ENCODE data around the gene SNRNP200.
"Not testable (repeated sequence)": the region's sequence is repeated elsewhere in the genome, so short reads cannot be mapped to it uniquely, and the experiment has no call there.

Gene SNRNP200

DNA sequence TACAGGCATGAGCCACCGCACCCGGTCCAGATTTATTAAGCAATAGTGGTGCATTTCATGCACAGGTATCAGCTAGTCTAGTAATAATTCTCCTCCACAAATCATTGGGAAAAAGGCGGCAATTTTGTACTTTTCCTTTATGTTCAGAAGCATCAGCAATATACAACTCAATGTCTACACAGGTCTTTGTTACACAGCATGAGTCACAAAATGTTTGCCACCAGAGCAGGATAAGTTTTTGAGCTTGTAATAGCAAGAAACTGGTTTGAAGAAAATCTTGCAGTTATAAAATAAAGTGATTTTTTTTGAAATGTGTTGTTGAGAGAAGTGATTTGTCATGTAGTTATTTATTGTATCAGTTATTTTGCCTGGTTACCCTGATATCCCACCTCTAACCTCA lies 15.0 kb upstream of the SNRNP200 start:
- Mint-ChIP-seq H3K4me1 (ENCODE audit: low read depth) (peaks cover 60% of the 10 kb centered on the region), H3K36me3 (ENCODE audit: low read depth) (peaks cover 56% of the 10 kb centered on the region), H3K9me3 (no peaks in the 10 kb centered on the region), H3K27me3 (no peaks in the 10 kb centered on the region), H3K27ac (peak overlapping the region; percentile 95), H3K4me3 (peak overlapping the region; percentile 89)
- intact Hi-C loops (cut with micrococcal nuclease), result loop anchor here (2.0 to 5.0 kb wide), 3 partner anchors 16 to 37 kb away; partner anchors contain the start of gene SNRNP200

DNA sequence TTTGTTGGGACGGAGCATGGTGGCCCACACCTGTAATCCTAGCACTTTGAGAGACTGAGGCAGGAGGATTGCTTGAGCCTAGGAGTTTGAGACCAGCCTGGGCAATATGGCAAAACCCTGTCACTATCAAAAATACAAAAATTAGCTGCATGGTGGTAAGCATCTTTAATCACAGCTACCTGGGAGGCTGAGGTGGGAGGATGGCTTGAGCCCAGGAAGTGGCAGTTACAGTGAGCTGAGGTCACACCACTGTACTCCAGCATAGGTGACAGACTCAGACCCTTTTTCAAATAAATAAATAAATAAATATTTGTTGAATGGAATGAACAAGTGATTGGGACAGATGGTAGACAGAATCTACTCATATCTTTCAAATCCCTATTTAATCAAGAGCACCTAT lies 14.1 kb upstream of the SNRNP200 start:
- Mint-ChIP-seq H3K9me3 (no peaks in the 10 kb centered on the region), H3K4me1 (ENCODE audit: low read depth) (peaks cover 57% of the 10 kb centered on the region), H3K27ac (peak overlapping the region; percentile 55), H3K36me3 (ENCODE audit: low read depth) (peaks cover 60% of the 10 kb centered on the region), H3K27me3 (no peaks in the 10 kb centered on the region), H3K4me3 (peak overlapping the region; percentile 72)
- intact Hi-C loops (cut with micrococcal nuclease), result no loop called here

DNA sequence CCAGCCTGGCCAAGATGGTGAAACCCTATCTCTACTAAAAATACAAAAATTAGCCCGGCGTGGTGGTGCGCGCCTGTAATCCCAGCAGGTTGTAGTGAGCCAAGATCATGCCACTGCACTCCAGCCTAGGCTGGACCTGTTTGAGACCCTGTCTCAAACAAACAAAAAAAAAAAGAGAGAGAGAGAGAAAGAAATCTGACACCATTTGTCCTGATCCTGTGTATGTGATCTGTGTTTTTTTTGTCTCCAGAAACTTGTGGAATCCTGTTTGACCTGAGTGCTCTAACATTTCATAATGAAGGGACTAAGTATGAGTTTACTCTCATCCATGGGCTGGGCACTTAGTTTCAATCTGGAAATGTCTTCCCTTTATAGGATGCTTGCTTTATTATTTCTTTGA lies 13.4 kb upstream of the SNRNP200 start:
- peak overlapping the region; percentile 72 for H3K4me3 Mint-ChIP-seq
- no peaks in the 10 kb centered on the region for H3K9me3 Mint-ChIP-seq
- H3K27ac Mint-ChIP-seq, result peak overlapping the region; percentile 55
- intact Hi-C loops (cut with micrococcal nuclease), result no loop called here
- peaks cover 53% of the 10 kb centered on the region for H3K4me1 Mint-ChIP-seq (ENCODE audit: low read depth)
- no peaks in the 10 kb centered on the region for H3K27me3 Mint-ChIP-seq
- H3K36me3 Mint-ChIP-seq (ENCODE audit: low read depth), result peaks cover 66% of the 10 kb centered on the region

DNA sequence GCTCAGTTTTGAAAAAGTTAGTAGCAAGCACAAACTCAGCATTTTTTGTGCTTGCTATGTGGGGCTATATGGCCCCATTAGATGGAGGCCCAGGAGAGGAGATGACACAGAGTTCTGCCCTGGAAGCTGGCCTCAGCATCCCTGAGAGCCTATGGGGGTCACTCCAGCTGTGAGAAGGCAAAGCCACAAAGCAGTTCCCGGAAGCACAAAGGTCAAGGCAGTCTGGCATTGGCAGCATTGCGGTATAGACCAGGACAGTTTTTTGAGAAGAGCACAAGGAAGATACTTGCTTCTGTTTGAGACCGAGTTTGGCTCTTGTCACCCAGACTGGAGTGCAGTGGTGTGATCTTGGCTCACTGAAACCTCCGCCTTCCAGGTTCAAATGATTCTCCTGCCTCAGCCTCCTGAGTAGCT lies 12.2 kb upstream of the SNRNP200 start:
- Mint-ChIP-seq H3K9me3 (no peaks in the 10 kb centered on the region), H3K36me3 (ENCODE audit: low read depth) (peaks cover 78% of the 10 kb centered on the region), H3K27ac (peak overlapping the region; percentile 15), H3K4me1 (ENCODE audit: low read depth) (peaks cover 47% of the 10 kb centered on the region), H3K27me3 (no peaks in the 10 kb centered on the region), H3K4me3 (peak overlapping the region; percentile 71)
- intact Hi-C loops (cut with micrococcal nuclease), result no loop called here

DNA sequence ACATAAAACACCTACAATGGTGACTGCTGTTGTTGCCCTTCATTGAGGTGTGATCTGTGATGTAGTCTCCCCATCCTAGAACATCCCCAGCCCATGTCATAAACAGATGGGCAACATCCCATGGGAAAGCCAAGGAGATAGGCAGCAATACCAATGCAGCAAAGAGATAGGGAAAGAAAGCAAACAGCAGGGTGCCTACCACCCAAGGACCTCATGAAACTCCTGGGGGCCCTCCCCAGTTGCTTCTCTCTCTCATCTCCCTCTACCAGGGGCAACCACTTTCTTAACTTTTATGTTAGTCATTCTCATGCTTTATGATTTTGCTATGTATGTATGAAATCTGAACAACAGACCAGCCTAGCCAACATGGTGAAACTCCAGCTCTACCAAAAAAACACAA lies 11.7 kb upstream of the SNRNP200 start:
- H3K27me3 Mint-ChIP-seq, result no peaks in the 10 kb centered on the region
- H3K4me3 Mint-ChIP-seq, result peak overlapping the region; percentile 71
- intact Hi-C loops (cut with micrococcal nuclease), result no loop called here
- H3K36me3 Mint-ChIP-seq (ENCODE audit: low read depth), result peaks cover 84% of the 10 kb centered on the region
- peaks cover 52% of the 10 kb centered on the region for H3K4me1 Mint-ChIP-seq (ENCODE audit: low read depth)
- H3K9me3 Mint-ChIP-seq, result no peaks in the 10 kb centered on the region
- H3K27ac Mint-ChIP-seq, result peak overlapping the region; percentile 15

DNA sequence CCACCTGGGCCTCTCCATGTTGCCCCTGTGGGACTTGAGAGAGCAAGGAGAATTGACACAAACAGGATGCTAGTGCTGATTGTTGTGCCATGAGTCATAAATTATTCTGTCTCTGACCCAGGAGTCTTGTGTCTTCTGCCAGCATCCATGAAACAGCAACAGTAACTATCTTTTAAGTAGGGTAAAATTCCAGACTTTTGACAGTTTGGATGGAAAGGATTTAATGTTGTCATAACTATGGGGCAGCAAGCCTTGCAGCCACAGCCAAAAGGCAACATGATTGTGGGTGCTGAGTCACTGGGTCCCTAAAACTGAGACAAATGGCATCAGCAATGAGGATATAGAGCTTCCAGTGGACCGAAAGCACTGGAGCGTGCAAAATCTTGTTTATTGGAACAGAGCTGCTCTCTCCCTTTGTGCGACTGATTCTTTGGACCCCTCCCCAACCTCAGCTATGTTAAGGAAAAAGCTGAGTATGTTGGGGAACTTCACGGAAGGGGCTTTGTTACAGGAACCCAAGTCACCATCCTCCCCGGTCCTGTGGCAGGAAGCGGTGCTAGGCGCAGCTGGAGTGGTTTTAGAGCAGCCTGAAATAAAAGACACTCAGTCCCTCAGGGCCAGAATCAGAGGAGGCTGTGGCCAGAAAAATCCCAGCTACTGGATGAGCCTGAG lies 10.2 kb upstream of the SNRNP200 start:
- H3K4me3 Mint-ChIP-seq, result peak overlapping the region; percentile 59

DNA sequence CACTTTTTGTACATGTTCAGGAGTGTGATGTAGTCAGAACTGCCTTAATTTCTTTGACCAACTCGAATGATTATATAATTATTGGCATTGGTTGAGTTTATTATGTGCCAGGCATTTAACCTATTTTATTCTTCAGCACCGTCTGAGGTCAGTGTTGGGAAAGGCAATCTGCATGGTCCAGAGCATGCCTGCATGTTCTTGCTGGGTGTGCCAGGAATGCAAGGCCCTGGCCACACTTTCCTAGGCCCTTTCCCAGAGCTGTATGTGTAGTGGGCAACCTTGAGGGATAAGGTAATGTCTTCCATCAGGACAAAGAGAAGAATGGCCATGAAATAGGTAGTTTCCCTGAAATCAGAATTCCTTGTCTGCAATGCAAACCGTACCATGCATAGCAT lies 9.7 kb upstream of the SNRNP200 start:
- Mint-ChIP-seq H3K9me3 (no peaks in the 10 kb centered on the region), H3K4me3 (no peak overlapping the region), H3K36me3 (ENCODE audit: low read depth) (peaks cover 85% of the 10 kb centered on the region), H3K4me1 (ENCODE audit: low read depth) (peaks cover 58% of the 10 kb centered on the region), H3K27me3 (no peaks in the 10 kb centered on the region), H3K27ac (no peak overlapping the region)
- intact Hi-C loops (cut with micrococcal nuclease), result no loop called here

More for the DNA sequence above, 10.2 kb upstream of the SNRNP200 start:
- peak overlapping the region; percentile 76 for H3K27ac Mint-ChIP-seq
- H3K9me3 Mint-ChIP-seq, result no peaks in the 10 kb centered on the region
- H3K4me1 Mint-ChIP-seq (ENCODE audit: low read depth), result peaks cover 55% of the 10 kb centered on the region
- H3K36me3 Mint-ChIP-seq (ENCODE audit: low read depth), result peaks cover 85% of the 10 kb centered on the region
- intact Hi-C loops (cut with micrococcal nuclease), result no loop called here
- H3K27me3 Mint-ChIP-seq, result no peaks in the 10 kb centered on the region

DNA sequence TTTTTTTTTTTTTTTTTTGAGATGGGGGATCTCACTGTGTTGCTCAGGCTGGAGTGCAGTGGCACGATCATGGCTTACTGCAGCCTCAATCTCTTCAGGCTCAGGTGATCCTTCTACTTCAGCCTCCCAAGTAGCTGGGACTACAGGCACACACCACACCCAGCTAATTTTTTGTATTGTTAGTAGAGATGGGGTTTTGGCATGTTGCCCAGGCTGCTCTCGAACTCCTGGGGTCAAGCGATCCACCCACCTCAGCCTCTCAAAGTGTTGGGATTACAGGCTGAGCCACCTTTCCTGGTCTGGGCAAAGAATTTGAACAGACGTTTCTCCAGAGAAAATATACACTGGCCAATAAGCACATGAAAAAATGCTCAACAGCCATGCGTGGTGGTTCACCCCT lies 2.9 kb upstream of the SNRNP200 start:
- H3K36me3 Mint-ChIP-seq (ENCODE audit: low read depth), result peaks cover 97% of the 10 kb centered on the region
- no peaks in the 10 kb centered on the region for H3K27me3 Mint-ChIP-seq
- H3K4me3 Mint-ChIP-seq, result no peak overlapping the region
- peak overlapping the region; percentile 76 for H3K27ac Mint-ChIP-seq
- intact Hi-C loops (cut with micrococcal nuclease), result loop anchor here (5.0 kb wide), 1 partner anchor 34 kb away; no protein-coding TSS in a partner anchor
- peaks cover 69% of the 10 kb centered on the region for H3K4me1 Mint-ChIP-seq (ENCODE audit: low read depth)
- no peaks in the 10 kb centered on the region for H3K9me3 Mint-ChIP-seq

DNA sequence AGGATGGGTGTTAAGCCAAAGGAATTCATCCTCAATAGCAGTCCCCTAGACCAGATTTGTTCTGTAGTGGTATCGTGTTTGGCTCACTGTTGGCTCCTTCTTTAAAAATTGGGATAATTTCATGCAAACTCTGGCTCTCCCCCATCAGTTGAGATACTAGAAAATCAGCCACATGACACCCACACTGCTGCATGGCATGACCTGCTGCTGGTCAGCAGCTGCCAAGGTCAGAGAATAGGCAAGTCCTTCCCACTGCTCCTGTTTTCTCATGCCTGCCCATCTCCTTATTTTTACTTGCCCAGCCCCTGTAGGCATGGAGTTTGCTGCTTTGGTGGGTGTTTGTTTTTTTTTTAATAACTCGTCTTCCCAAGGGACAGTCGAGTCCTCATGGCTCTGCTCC lies 1.0 kb upstream of the SNRNP200 start:
- peak overlapping the region; percentile 96 for H3K27ac Mint-ChIP-seq
- H3K4me1 Mint-ChIP-seq (ENCODE audit: low read depth), result peaks cover 70% of the 10 kb centered on the region
- intact Hi-C loops (cut with micrococcal nuclease), result loop anchor here (5.0 kb wide), 1 partner anchor 36 kb away; no protein-coding TSS in a partner anchor
- H3K36me3 Mint-ChIP-seq (ENCODE audit: low read depth), result peaks cover 97% of the 10 kb centered on the region
- peak overlapping the region; percentile 94 for H3K4me3 Mint-ChIP-seq
- H3K27me3 Mint-ChIP-seq, result no peaks in the 10 kb centered on the region
- H3K9me3 Mint-ChIP-seq, result no peaks in the 10 kb centered on the region

DNA sequence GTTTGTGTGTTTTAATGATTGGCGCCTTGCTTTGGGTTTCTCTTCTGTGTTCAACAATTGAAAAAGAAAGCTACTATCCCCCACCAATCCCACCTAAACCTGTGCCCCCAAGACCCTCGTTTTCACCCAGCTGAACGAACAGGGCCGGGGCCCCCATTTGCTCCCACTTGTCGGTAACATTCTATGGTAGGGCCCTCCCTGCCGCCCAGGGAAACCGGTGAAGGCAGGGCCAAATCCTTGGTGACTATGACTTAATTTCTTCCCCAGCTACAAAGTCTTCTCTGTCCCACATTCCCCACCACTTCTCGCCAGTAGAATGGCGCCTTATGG lies 598 bp upstream of the SNRNP200 start:
- no peaks in the 10 kb centered on the region for H3K9me3 Mint-ChIP-seq
- H3K27ac Mint-ChIP-seq, result peak overlapping the region; percentile 96
- H3K4me3 Mint-ChIP-seq, result peak overlapping the region; percentile 94
- H3K4me1 Mint-ChIP-seq (ENCODE audit: low read depth), result peaks cover 74% of the 10 kb centered on the region
- no peaks in the 10 kb centered on the region for H3K27me3 Mint-ChIP-seq
- peaks cover 97% of the 10 kb centered on the region for H3K36me3 Mint-ChIP-seq (ENCODE audit: low read depth)
- intact Hi-C loops (cut with micrococcal nuclease), result loop anchor here (2.0 to 5.0 kb wide), 3 partner anchors 15 to 203 kb away; no protein-coding TSS in a partner anchor

DNA sequence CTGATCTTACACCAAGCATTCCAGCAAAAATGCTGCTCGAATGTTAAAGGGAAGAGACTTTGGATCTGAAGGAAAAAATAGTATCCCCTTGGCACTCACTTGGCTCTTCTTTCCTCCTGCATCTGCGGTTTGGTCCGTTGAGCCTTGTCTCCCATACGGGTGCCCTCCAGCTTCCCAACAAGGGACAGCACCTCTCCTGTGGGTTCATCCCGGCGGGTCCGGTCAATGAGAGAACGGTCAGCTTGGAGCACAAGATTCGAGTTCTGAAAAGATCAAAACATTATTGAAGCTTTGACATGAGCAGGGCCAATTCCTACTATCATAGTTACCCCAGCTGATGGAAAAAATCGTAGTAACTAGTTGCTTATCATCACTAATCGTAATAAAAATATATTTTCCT lies 740 bp downstream of the SNRNP200 start:
- H3K27me3 Mint-ChIP-seq, result no peaks in the 10 kb centered on the region
- peaks cover 98% of the 10 kb centered on the region for H3K36me3 Mint-ChIP-seq (ENCODE audit: low read depth)
- H3K4me1 Mint-ChIP-seq (ENCODE audit: low read depth), result peaks cover 71% of the 10 kb centered on the region
- no peaks in the 10 kb centered on the region for H3K9me3 Mint-ChIP-seq
- H3K27ac Mint-ChIP-seq, result peak overlapping the region; percentile 96
- peak overlapping the region; percentile 94 for H3K4me3 Mint-ChIP-seq
- intact Hi-C loops (cut with micrococcal nuclease), result loop anchor here (2.0 to 5.0 kb wide), 3 partner anchors 16 to 204 kb away; no protein-coding TSS in a partner anchor

DNA sequence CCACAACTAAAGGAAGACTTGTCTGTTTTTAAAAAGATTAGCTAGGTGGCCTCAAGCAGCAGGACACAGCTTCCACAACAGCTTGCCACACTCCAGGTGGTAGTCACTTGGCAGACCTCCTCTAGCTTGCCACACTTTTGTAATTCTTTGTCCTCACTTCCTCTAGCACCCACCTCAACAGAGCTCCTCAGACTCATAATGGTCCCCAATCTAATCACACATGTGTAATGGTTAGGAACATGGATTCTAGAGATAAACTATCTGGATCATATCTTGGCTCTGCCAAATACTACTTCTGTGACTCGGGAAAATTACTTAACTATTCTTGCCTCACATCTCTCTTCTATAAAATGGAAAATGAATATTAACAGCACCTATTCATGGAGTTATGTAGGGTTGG lies 3.5 kb downstream of the SNRNP200 start:
- H3K36me3 Mint-ChIP-seq (ENCODE audit: low read depth), result peaks cover 100% of the 10 kb centered on the region
- no peak overlapping the region for H3K4me3 Mint-ChIP-seq
- peaks cover 68% of the 10 kb centered on the region for H3K4me1 Mint-ChIP-seq (ENCODE audit: low read depth)
- intact Hi-C loops (cut with micrococcal nuclease), result no loop called here
- H3K9me3 Mint-ChIP-seq, result no peaks in the 10 kb centered on the region
- H3K27ac Mint-ChIP-seq, result peak overlapping the region; percentile 21
- no peaks in the 10 kb centered on the region for H3K27me3 Mint-ChIP-seq

DNA sequence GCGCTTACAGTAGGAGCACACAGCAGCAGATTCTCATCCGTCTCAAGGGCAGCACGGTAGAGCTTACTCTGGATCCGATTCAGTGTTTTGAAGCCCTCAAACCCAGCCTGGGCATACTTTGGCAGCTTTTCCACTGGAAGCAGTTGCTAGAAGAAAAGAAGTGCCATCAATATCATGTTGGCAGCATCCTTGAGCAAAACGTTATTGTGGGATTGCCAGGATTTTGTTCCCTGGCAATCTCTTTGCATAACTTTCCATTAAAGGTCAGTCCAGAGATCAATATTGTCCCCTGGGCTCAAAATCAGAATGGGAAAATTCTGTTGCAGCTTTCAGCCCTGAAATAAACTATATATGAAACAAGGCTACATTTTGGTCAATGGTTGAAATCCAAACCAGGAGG lies 8.4 kb downstream of the SNRNP200 start:
- Mint-ChIP-seq H3K4me3 (no peak overlapping the region), H3K36me3 (ENCODE audit: low read depth) (peaks cover 100% of the 10 kb centered on the region), H3K27ac (no peak overlapping the region), H3K27me3 (no peaks in the 10 kb centered on the region), H3K4me1 (ENCODE audit: low read depth) (peaks cover 29% of the 10 kb centered on the region), H3K9me3 (no peaks in the 10 kb centered on the region)
- intact Hi-C loops (cut with micrococcal nuclease), result no loop called here

DNA sequence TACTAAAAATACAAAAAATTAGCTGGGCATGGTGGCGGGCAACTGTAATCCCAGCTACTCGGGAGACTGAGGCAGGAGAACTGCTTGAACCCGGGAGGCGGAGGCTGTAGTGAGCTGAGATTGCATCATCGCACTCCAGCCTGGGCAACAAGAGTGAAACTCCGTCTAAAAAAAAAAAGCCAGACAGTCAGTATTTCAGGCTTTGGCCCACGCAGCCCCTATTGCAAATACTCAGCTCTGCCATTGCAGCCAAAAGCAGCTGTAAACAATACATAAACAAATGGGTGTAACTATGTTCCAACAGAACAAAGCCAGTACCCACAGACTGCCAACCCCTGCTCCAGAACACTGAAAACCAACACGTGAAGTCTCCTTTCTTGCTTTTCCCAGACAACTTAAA lies 11.1 kb downstream of the SNRNP200 start:
- H3K4me3 Mint-ChIP-seq; intact Hi-C loops (cut with micrococcal nuclease); H3K27ac Mint-ChIP-seq; H3K9me3 Mint-ChIP-seq; H3K27me3 Mint-ChIP-seq: not testable (repeated sequence)
- peaks cover 15% of the 10 kb centered on the region for H3K4me1 Mint-ChIP-seq (ENCODE audit: low read depth)
- H3K36me3 Mint-ChIP-seq (ENCODE audit: low read depth), result peaks cover 100% of the 10 kb centered on the region

DNA sequence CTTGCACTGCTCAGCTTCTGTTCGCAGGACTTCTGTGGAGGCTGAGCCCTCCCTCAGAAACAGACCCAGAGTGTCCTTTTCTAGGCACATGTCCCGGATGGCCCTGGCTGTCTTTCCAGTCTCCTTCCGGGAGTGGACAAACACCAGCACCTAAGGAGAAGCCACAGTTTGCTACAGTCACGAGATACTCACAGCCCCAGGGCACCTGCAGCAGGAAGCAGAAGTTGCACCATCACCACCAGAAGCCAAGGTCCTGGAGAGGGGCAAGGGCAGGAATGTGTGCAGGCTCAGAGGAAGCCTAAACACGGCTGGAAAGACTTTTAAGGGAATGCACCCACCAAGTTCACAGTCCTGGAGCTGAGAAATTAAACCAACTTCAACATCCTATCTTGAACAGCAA lies 13.6 kb downstream of the SNRNP200 start:
- Mint-ChIP-seq H3K4me1 (ENCODE audit: low read depth) (peaks cover 5% of the 10 kb centered on the region), H3K27ac (no peak overlapping the region), H3K4me3 (no peak overlapping the region), H3K36me3 (ENCODE audit: low read depth) (peaks cover 100% of the 10 kb centered on the region), H3K27me3 (no peaks in the 10 kb centered on the region), H3K9me3 (no peaks in the 10 kb centered on the region)
- intact Hi-C loops (cut with micrococcal nuclease), result no loop called here
